ENCODE results near the gene CCDC54.
"Not testable (repeated sequence)": the region's sequence is repeated elsewhere in the genome, so short reads cannot be mapped to it uniquely, and the experiment has no call there.

CCDC54 gene

DNA sequence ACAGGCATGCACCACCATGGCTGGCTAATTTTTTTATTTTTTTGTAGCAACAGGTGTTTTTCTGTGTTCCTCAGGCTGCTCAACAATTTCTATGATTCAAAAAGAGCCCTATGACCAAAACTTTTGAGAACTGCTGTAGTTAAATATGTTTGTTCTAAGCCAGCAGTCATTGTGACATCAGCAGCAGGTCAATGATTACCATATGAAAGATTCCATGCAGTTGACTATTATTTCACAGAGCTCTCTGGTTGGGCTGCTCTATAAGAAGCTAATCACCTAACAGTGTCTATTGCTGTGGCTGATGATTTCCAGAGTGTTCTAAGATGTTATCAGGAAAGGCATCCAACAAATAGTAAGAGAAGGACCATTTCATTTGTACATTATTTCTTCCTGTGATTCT lies at the start of gene CCDC54:
Gene CCDC54, plus strand, starts transcription at position 289 of the 400 bp plus-strand sequence. CDS start 149 bp downstream, outside the sequence.
- no peak for DNase-seq

- no peak for DNase-seq
These were observed 49.2 kb upstream of the CCDC54 start for GRCh38 chr3:107328069-107328468.

GRCh38 chr3:107329088-107329487 lies 48.2 kb upstream of the CCDC54 start:
- DNase-seq, result no peak

- not testable (repeated sequence) for DNase-seq
These were observed 37.5 kb upstream of the CCDC54 start for GRCh38 chr3:107339690-107340089.

GRCh38 chr3:107344722-107345121 lies 32.5 kb upstream of the CCDC54 start:
- no peak for DNase-seq

DNA sequence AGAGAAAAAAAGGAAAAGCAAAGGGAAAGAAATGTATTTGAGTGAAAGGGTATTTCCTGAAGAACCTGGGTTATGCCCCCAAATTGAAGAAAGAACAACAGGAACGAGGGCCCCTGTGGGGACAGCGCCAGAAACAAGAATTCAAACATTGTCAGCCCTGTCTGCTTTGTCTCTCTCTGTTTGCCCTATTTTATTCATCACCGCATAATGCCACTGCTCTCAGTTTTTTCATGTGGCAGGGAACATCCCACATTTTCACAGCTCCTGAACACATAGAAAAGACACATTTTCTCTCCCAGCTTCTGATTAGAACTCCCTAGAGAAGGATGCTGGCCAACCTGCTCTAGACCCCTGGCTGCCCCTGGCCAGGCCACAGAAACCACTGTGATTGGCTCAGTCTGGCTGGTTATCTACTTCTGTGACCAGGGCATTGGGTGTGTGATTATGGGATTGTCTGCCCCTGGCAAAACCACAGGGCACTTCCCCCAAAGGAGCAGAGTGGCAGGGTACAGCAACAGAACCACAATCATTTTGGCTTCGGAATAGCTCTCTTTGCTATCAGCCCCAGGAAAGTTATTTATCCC lies 31.3 kb upstream of the CCDC54 start:
- no peak for DNase-seq

DNA sequence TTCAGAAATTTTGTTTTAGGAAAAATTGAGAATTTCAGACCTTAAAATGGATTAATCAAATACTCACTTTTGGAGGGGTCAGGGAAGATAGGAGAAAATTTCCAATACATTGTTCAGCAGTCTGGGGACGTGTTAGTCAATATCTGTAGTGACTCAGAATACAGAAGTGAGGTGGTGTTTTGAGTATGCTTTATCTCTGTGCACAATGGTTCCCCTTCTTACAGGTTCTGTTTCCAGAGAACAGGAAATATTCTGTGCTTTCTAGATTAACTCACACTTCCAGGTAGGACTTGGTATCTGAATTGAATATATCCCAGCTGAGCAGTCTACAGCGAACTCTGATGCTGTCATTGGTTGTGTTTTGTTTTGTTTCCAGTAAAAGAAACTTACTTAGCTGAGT lies 30.7 kb upstream of the CCDC54 start:
- DNase-seq, result no peak

DNA sequence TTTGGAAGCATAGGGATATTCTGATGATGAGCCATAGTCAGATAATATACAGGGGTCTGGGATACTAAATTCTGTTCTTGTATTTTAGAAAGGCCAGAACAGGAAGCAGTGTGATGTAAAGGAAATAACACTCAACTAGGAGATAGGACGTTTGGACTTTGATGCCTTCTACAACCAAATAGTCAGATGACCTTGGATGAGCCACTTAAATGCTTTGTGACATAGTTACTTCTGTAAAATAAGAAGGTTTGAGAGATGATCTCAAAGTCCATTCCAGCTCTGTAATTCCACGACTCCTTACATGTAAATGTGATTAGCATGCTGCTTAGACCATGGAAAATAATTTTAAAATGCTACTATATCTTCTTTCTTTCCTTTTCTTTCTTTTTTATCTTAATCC lies 29.5 kb upstream of the CCDC54 start:
- DNase-seq, result no peak

- DNase-seq, result no peak
These were observed 20.5 kb upstream of the CCDC54 start for GRCh38 chr3:107356706-107357105.

GRCh38 chr3:107361633-107362032 lies 15.6 kb upstream of the CCDC54 start:
- no peak for DNase-seq

DNA sequence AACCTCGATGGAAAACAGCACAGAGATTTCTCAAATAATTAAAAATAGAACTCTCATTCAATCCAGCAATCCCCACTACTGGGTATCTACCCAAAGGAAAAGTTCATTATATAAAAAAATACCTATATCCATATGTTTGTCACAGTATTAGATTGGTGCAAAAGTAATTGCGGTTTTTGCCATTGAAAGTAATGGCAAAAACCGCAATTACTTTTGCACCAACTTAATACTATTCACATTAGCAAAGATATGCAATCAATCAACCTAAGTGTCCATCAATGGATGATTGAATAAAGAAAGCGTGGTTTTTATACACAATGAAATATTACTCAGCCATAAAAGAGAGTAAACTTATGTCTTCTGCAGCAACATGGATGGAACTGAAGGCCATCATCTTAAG lies 12.2 kb upstream of the CCDC54 start:
- DNase-seq, result no peak

GRCh38 chr3:107366766-107367165 lies 10.5 kb upstream of the CCDC54 start:
- no peak for DNase-seq

DNA sequence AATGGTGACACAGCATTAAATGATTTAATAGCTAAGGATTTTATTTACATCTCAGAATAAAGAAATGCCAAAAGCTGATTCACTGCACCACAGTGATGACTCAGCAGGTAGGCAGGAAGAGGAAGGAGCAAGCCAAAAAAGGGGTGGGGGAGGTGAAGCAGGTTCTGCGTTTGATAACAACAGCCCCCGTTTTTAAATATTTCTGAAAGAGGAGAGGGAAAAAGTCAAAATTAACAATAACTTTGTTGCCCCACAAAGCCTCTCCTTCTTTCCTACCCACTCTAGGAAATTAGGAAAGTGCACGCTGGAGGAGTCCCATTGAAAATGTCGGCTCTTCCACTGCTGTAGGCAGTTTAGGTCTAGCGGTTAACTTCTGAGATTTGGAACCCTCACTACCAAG lies 9.9 kb upstream of the CCDC54 start:
- no peak for DNase-seq

GRCh38 chr3:107368654-107369398 lies 8.4 kb upstream of the CCDC54 start:
- no peak for DNase-seq

DNA sequence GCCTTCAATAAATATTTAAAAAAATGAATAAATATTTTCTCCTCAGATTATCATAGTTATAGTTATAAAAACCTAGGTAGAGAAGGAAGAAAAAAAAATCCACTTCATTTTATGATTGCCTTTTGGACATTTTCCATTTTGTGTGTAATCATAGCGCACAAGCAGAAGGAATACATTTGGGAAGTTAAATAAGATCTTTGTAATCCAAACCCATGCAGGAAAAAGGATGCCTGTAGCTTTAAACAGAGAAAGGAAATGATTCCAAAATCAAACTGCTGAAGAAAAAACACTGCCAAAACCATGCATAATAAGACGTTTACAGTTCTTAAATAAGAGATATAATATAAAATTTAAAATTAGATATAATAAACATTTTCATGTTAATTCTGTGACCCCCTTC lies 7.4 kb upstream of the CCDC54 start:
- no peak for DNase-seq

GRCh38 chr3:107370907-107371306 lies 6.3 kb upstream of the CCDC54 start:
- DNase-seq, result no peak

DNA sequence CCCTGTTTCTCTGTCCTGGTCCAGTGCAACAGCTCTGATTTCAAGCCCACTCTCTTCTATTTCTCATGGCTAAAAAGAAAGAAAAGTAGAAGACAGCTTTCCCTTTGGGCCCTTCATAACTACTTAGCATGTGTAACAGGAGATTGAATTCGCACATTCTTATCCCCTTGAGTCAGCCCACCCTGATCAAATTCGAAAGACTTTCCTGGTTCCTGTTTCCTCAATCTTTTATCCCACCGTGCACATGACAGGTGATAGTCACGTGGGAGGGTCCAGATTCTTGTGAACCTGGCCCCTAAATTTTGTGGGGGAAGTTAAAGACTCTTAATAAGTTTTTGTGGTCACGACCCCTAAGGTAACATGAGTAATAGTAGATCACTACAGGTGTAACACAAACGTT lies 4.7 kb upstream of the CCDC54 start:
- DNase-seq, result no peak

GRCh38 chr3:107373896-107374295 lies 3.3 kb upstream of the CCDC54 start:
- DNase-seq, result no peak

GRCh38 chr3:107375682-107376081 lies 1.6 kb upstream of the CCDC54 start:
- no peak for DNase-seq

GRCh38 chr3:107382631-107383030 lies 5.4 kb downstream of the CCDC54 start:
- no peak for DNase-seq

- DNase-seq, result no peak
These were observed 7.2 kb downstream of the CCDC54 start for GRCh38 chr3:107384428-107384827.

GRCh38 chr3:107384907-107385306 lies 7.7 kb downstream of the CCDC54 start:
- no peak for DNase-seq

GRCh38 chr3:107387555-107387954 lies 10.3 kb downstream of the CCDC54 start:
- no peak for DNase-seq

- DNase-seq, result no peak
These were observed 15.4 kb downstream of the CCDC54 start for GRCh38 chr3:107392549-107393165.
